ENCODE measurements around the gene ARID1B.

DNA sequence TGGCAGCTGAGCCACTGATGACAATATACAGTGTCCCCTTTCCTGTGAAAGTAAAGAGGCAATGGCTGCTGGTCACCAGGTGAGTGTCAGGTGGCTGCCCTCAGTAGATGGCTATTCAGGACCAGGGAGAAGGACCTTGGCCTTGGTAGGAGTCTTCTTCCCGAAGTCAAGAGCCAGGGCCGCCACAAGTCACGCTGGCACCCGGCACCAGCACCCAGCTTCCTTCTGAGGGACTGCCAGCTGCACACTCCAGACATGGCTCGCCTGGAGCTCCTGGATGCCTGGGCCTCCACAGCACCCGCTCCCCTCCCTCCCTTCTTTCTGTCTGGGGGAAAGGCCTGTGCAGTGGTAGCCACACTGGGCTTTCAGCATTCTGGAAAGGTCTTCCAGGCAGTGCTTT, 419.2 kb downstream of the ARID1B start:
- TF ChIP-seq, protein P1, sequence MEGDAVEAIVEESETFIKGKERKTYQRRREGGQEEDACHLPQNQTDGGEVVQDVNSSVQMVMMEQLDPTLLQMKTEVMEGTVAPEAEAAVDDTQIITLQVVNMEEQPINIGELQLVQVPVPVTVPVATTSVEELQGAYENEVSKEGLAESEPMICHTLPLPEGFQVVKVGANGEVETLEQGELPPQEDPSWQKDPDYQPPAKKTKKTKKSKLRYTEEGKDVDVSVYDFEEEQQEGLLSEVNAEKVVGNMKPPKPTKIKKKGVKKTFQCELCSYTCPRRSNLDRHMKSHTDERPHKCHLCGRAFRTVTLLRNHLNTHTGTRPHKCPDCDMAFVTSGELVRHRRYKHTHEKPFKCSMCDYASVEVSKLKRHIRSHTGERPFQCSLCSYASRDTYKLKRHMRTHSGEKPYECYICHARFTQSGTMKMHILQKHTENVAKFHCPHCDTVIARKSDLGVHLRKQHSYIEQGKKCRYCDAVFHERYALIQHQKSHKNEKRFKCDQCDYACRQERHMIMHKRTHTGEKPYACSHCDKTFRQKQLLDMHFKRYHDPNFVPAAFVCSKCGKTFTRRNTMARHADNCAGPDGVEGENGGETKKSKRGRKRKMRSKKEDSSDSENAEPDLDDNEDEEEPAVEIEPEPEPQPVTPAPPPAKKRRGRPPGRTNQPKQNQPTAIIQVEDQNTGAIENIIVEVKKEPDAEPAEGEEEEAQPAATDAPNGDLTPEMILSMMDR (IDR thresholded peaks at IDR 0.05) = no peak
- TF ChIP-seq EZH2 (IDR thresholded peaks at IDR 0.05) = no peak
- no peak for TF ChIP-seq EZH2phosphoT487 (IDR thresholded peaks at IDR 0.05)

Data from neural progenitor cell (in vitro differentiated cells).